Measurements from ENCODE around the gene VAV3.
A peak's percentile ranks its signal among the peaks of the same experiment; 100 is the strongest.

VAV3 gene

GRCh38 chr1:107972391-107973180, 7.6 kb upstream of the VAV3 start:
- DNase-seq: no peak

- DNase-seq: no peak
Observed at GRCh38 chr1:107966550-107966949, 1.6 kb upstream of the VAV3 start.

- DNase-seq: peak in 1 of 2 experiments; percentile 48
Observed at GRCh38 chr1:107964336-107965109, 457 bp downstream of the VAV3 start.

DNA sequence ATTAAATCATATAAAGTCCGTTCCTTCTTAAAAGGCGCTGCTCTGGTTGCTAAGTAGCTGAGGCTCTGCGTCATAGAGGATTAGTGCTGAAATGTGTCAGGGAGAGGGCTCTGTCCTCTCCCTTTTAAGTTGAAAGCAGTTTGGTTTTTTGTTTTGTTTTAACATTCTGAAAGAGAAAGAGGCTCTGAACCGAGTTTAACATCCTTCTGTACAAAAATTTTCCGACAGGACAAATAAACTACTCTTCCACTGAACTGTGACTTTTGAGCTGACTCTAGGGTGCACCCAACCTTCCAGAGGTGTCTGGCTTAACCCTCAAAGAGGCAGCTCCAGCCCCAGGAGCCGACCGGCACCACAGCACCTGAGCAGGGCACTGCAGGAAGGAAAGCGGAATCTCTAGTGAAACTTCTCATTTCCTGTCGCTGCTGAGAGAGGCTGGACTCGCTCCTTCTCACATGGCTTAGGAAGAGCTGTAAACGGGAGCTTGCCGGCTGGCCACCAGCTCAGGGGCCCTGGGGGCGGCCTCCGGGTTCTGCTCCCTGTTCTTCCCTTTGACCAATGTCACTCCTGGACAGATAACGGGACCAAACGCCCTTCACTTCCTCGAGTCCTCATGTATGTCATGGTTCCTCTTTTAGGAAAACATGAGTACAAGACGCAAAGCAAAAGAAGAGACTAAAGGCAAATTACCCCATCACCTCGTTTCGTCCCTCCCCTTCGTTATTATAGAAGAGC, 1.2 kb downstream of the VAV3 start:
- peak; percentile 27 to 48 for DNase-seq

- DNase-seq: no peak
Observed at GRCh38 chr1:107963008-107963407, 2.0 kb downstream of the VAV3 start.

GRCh38 chr1:107954719-107955415, 10.1 kb downstream of the VAV3 start:
- DNase-seq: no peak

GRCh38 chr1:107954126-107954525, 10.9 kb downstream of the VAV3 start:
- peak in 1 of 2 experiments; percentile 48 for DNase-seq

DNA sequence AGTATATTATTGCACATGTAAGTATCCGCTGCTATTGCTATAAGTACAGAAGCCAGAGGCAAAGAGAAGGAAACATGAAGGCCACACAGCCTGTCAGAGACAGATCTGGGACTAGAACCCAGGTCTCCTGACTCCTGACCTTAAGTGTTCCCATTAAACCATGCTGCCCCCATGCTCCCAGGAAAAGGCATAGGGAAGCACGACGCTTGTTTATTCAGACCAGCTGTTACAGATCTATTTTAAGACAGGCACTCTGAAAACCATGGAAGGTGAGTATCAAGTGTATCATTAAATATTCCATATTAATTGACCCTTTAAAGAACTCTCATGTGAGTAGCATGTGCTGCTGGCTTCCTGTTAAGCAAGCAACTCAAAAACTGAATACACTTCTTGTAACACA, 11.4 kb downstream of the VAV3 start:
- peak; percentile 79 to 91 for DNase-seq

DNA sequence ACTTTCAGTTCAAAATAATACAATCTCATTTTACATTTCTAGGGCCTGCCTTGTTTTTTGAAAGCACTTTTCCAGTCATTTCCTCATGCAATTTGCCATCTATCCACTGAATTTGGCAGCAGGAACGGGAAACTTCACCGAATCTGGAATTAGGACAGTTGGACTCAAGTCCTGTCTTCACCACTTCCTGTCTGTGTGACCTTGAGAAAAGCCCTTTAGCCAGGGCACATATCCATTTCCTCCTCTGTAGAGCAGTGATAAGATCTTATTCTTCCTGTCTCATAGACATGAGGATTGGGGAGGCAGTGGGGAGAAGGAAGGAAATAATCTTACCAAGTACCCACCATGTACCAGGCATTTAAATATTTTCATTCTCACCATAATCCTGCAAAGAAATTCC, 12.0 kb downstream of the VAV3 start:
- DNase-seq: no peak

DNA sequence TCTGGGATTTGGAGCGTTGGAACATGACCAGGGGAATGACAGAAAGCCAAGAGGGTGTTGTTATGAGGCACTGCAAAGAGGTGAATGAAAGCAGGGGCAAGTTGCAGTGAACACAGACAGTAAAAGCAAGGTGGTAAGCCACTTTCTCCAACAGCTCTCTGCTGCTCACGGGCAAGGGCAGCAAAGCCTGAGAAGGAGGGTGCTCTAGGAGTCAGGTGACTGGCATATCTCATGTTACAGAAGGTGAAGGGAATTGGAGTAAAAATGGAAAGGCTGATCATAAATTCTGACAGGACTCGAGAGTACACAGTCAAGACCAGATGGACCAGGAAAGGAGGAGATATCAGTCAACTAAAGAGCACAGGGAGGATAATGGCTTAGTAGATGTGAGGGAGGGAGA, 14.5 kb downstream of the VAV3 start:
- DNase-seq: peak in 1 of 2 experiments; percentile 46

GRCh38 chr1:107949467-107950253, 15.3 kb downstream of the VAV3 start:
- no peak for DNase-seq

- no peak for DNase-seq
Observed at GRCh38 chr1:107946794-107947193, 18.2 kb downstream of the VAV3 start.

- no peak for DNase-seq
Observed at GRCh38 chr1:107943694-107944093, 21.3 kb downstream of the VAV3 start.

DNA sequence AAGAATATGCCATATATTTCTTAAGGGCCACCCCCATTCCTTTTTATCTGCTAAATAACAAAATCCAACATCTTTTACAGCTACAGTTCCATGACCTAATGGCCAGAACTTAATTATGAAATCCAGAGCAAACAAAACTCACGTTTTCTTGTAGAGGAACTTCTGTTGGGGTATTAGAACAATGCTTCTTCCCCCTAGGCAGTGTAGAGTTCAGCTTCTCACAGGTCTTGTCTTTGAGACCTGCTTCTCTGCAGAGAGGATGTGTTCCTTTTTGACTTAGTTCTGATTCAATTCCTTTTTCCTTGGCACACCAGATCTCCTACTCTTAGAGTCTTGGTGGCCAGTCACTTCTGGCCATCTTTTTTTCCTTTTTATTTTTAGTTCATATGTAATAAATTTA, 22.2 kb downstream of the VAV3 start:
- DNase-seq: no peak

GRCh38 chr1:107941531-107941930, 23.4 kb downstream of the VAV3 start:
- no peak for DNase-seq

GRCh38 chr1:107941123-107941522, 23.9 kb downstream of the VAV3 start:
- no peak for DNase-seq

- no peak for DNase-seq
Observed at GRCh38 chr1:107940701-107941100, 24.3 kb downstream of the VAV3 start.

DNA sequence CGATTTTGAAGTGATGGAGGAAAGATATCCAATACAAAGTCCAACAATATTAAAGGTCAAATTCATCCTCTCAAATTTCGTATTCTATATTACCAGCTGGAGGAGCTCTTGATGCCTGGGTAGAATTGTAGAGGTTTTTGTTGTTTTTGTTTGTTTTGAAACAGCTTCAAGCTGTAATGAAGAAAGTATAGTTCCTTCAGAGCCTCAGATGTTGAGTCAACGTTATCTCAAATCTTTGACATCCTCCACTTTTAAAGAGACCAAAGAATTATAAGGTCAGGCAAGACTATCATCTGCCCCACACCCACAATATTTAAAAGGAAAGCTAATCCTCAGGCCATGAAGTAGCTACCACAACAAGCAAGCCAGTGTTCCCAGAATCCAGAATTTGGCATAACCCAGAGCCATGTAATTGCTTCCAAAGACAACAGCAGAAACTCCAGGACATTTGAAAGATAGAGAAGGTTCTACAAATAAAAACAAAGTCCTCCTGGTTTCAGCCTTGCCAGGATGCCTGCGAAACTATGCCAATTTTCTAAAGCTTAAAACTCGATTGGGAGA, 24.9 kb downstream of the VAV3 start:
- DNase-seq: no peak

GRCh38 chr1:107939256-107939655, 25.7 kb downstream of the VAV3 start:
- no peak for DNase-seq

DNA sequence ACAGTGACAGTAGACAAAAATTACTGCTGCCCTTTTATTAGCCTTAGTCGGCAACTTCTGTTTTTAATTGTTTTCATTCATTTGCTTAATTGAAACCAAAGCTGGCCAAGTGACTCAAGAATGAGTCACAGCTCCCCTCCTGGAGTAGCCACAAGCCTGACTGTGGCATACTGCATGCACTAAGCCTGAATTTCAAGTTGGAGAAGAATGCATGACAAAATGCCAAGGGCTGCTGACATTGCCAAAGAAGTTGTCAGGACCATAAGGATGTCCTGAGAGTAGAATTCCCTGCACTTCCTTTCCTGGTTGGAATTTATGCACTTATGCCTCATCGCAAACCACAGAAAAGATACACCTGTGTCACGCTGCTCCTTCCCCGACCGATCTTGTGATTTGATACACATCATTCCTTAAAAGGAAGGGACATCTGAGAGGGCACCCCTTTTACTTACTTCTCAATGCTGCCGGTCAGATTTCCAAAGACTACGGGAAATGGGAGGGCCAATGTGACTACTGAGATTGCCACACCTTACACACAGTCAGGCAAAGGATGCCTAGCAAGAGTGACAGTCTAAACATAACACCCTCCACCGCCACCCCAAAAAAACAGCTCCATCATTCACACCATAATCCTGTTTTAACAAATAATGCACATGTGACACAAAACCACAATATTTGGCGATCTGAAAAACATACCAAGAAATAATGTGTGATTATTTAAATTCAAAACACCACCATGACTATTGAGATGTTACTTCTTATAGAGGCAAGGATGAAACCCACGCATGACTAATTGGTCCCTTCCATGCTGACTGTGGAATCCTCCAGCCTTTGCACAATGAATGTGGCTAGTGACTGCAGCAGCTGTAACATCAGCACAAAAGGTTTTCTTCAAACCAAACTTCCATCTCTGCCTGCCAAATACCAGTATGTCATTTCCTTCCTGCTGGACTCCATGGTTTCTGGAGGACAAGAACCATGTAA, 28.2 kb downstream of the VAV3 start:
- no peak for DNase-seq
